Stimulated activated CD8-positive, alpha-beta memory T cell treated with anti-CD3 and anti-CD28 coated beads, Interleukin-2, amount 100 ng/mL, for 48 hours (primary cell): Measurements from ENCODE around the gene NEO1.
"Not testable (repeated sequence)": the region's sequence is repeated elsewhere in the genome, so short reads cannot be mapped to it uniquely, and the experiment has no call there.

Experiments
- DNase-seq, 2 donors: peaks; one replicate each; pipeline ENCODE4 v3.0.0-alpha.2; 2020; ENCODE audit warnings: low read depth in 2 of 2

The NEO1 gene

DNA sequence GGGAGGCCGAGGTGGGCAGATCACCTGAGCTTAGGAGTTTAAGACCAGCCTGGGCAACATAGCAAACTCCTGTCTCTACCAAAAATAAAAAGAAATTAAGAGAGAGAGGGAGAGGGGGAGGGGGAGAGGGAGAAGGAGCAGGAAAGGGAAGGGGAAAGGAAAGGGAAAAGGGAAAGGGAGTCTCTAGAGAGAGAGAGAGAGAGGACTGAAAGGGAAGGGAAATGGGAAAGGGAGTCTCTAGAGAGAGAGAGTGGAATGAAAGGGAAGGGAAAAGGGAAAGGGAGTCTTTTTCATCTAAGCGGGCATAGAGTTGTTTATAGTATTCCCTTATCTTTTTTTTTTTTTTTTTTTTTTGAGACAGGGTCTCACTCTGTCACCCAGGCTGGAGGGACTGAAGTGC lies 148.1 kb downstream of the NEO1 start:
- no peak for DNase-seq

DNA sequence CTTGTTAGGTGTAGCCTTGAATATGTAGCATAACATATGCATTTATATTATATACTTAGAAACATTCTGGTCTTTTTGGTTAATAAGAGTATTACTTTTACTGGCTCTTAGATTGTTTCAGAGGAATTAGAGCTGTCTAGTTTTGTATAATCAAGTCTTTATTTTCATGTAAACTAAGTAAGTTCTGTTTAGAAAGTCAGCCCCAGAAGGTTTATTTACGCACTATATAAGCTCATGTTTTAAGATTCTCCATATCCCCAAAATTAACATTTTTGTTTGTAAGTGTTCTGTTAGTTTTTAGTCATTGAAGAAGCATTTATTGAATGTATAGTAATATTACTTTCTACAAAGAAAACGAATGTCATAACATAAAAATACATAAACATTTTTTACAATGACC lies 158.4 kb downstream of the NEO1 start:
- DNase-seq = no peak

DNA sequence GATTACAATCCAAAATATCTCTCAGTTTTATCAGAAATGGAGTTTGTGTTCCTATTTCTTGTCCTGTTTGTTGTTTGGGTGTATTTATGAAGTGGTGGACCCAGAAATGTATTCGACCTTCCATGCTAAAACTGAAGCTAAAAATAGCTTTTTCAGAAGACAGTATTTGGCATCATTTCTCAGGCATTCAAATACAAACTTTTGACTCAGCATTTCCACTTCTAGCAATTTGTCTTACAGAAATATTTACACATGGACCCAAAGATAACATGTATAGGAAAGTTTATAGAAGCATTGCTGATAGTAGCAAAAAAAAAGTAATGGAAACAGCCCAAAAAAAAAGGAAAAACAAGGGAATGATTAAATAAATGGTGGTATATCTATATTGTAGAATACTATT lies 160.2 kb downstream of the NEO1 start:
- no peak for DNase-seq

DNA sequence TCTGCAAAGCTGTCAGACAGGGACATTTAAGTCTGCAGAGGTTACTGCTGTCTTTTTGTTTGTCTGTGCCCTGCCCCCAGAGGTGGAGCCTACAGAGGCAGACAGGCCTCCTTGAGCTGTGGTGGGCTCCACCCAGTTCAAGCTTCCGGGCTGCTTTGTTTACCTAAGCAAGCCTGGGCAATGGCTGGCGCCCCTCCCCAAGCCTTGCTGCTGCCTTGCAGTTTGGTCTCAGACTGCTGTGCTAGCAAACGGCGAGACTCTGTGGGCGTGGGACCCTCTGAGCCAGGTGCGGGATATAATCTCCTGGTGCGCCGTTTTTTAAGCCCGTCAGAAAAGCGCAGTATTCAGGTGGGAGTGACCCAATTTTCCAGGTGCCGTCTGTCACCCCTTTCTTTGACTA lies 169.2 kb downstream of the NEO1 start:
- DNase-seq = not testable (repeated sequence)

DNA sequence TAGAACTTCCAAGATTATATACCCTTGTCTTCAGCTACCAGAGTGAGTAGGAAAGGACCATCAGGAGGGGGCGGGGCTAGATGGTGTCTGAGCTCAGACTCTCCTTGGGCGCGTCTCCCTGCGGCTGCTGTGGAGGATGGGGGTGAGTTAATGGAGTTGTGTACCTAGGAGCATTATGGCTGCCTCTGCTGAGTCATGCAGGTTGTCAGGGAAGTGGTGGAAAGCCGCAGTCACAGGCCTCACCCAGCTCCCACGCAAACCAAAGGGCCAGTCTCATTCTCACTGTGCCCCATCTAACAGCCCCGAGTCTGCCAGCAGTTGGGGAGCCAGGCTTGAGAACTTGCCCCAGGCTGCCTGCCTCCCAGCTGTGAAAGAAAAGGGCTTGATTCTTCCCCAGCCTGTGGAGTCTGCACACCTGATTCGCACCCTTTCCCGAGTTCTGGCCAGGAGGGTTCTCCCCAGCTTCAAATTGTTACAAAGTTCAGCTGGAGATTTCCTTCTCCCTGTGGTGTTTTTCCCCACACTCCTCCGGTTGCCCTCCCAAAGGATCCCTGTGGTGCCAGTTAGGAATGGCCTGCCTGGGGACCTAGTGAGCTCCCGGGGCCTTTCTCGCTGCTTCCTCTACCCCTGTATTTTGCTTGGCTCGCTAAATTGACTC lies 173.2 kb downstream of the NEO1 start:
- peak; percentile 12 to 13 for DNase-seq

DNA sequence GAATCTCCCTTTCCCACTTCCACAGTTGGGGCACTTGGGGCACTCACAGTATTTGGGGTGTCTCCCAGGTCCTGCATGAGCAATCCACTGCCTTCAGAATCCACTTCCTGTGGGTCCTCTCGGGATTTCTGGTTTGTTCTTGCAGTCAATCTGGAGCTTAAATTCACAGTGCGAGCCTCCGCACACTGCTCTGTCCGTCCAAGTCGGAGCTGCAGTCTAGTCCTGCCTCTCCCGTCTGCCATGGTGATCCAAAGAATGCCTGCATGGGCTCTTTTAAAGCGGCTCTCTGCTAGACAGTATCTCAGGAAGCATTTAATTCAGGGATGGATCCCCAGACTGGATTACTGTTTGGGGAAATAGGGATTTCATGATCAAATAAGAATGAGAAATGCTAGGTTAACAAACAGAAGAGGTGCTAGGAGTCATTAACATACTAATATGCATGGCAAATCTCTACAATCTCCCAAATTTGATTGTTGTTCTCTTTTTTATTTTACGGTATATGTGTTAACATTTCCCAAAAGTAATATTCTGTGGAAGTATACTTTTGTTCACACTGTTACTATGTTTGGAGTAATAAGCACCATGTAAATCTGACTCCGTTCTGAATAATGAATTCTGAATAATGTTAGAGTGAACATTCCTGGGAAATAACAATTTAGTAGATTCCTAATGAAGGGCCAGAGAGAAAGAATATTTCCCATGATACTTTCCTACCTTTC lies 174.0 kb downstream of the NEO1 start:
- DNase-seq = no peak

DNA sequence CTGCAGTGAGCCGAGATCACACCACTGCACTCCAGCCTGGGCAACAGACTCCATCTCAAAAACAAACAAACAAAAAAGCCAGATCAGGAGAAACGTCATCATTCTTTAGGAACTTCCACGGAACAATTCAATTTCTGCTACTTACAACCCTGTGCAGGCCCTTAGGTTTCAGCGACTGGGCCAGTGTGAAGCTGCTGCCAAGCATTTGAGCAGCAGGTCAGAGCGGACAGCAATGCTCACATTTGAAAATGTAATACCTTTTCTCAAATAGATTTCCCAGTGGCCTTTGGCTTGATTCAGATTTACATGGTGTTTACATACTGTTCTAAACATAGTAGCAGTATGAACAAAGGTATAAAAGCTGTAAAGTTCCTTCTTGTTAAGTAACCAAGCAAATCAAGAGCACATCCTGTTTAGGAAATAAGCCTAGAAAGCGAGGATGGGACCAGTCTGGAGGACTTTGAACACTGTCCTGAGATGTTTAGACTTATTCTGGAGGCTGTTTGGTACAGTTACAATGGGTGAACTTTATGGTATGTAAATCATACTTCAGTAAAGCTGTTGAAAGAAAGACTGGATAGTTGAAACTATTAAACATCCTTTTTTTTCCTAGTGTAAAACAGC lies 175.3 kb downstream of the NEO1 start:
- DNase-seq = no peak

DNA sequence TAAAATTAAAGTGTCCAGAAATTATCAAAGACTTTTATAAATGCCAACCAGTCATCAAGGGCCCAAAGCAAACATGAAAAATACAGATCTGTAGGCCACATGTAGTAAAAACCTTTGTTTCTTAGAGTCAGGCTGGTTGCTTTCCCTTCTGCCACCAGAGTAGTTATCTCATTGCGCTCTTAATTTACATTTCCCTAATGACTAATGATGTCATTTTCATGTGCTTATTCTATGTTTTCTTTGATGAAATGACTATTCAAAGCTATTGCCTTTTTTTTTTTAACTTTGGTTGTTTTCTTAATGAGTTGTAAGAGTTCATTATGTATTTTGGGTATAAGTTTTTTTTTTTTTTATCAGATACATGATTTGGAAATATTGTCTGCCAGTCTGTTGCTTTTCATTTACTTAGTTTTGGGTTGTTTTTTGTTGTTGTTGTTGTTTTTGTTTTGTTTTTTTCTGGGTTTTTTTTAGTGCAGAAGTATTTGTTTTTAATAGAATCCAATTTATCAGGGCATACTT lies 175.9 kb downstream of the NEO1 start:
- DNase-seq = no peak

DNA sequence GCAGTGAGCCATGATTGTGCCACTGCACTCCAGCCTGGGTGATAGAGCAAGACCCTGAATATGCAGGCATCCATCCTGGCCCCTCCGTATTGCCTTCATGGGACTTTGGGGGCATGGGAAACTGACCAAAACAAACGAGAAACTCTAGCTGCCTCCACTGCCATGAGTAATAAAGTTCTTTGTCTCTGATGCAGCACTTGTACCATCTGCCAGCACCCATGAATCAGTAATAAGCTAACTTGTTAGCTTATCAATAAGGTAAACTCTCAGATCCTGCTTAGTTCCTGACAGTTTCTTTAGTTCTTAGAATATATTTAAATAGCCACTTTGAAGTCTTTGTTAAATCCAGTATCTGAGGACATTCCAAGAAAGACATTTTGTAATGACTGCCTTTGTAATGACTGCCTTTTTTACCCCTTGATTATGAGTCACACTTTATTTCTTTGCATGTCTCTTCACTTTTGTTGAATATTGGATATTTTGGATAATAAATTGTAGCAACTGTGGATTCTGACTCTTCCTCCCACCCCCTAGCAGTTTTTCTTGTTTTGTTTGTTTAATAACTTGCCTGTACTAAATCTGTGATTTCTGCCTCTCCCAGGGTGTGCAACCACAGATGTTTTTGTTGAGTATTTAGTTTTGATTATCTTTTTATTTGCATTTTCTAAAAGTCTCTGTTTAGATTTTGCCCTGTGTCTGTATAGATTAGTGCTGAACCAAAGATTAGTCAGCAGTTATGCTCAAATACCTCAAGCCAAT lies 179.6 kb downstream of the NEO1 start:
- DNase-seq = no peak

DNA sequence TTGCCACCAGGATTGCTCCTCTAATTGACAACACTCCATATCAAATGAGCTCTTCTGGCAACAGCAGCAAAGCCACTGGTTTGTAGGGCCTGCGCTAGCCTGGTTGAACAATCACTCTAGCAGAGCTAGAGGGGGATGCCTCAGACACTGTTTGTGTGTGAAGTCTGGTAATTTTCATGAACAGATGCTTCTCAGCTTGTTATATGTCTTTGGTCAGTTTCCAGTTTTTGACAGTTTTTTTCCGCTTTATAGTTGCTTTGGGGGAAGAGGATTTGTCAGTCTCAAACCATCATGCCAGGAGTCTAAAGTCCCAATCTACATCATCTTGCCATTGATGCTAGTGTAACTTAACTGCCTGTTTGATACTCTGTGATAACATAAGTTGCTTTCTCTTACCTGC lies 180.5 kb downstream of the NEO1 start:
- DNase-seq = no peak

DNA sequence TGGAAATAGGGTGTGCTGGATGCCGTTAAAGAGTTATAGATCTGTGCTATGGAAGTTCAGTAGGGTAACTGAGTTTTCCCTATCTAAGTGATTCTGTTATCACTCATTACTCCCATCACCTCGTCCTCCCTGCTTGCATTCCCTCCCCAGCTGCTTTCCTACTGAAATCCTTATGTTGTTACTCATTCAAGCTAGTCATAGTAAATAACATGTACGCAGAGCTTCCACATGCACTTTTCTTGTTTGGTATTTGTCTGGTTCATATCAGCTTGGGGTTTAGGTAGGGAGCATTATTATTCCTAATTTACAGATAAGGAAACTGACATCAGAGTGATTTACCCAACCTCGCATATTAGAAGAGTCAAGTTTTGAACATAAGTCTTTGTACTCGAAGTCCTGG lies 181.4 kb downstream of the NEO1 start:
- no peak for DNase-seq

DNA sequence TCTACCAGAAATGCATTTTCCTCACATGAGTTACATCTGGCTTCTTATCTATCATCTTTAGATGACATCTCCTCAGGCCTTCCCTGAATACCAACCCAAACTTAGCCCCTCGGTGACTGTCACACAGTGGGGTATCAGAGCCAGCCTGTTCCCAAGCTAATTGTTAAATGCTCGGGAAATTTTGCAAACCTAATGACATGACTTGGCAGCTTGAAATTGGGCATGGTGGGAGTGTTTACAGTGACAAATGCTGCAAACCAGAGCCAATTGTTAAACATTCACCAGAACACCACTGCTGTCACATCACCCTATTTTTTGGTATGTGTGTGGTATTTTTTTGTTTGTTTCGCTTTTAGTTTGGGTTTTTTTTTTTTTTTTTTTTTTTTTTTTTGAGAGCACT lies 185.6 kb downstream of the NEO1 start:
- no peak for DNase-seq

DNA sequence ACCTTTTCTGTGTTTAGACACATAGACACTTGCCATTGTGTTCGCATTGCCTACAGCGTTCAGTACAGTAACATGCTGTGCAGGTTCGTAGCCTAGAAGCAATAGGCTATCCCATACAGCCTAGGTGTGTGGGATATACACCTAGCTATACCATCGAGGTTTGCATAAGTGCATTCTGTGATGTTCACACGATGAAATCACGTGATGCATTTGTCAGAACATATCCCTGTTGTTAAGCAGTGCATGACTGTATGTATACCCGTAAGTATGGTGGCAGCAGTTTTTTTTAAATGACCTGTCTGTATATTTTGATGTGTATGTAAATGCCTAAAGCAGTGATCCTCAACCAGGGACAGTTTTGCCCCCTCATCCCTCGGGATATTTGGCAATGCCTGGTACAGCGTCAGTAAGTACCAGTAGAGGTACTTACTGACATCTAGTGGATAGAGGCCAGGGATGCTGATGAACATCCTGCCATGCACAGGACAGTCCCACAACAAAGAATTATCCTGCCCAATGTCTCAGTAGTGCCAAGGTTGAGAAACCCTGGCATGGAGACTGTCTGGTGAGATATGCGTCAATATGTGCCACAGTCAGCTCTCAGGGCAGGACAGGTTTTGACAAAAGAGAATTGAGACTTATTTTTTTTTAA lies 187.4 kb downstream of the NEO1 start:
- DNase-seq = no peak

DNA sequence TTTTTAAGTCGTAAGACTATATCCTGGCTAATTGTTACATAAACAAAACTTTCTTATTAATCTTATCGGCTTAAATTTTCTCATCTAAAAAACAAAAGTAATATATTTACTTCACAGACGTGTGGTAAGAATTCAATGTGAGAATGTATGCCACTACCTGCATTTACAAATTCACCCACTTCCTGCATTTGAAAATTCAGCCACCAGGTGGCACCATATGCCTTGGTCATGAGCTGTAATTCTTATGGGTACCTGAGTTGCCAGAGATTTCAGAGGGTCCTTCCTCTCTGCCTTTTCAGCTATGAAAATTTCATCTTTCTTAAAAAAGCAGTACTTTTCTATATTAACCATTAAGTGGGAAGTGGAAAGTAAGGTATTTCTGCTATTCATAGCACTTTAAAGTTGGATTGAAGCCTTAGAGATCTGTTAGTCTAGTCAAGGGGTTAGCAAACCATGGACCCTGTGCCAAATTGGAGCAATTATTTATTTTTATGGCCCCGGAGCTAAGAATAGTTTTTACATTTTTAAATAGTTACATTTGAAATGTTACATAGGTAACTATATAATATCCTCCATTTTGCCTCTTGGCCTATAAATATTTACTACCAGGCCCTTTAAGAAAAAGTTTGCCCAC lies 188.7 kb downstream of the NEO1 start:
- peak; percentile 44 to 56 for DNase-seq

DNA sequence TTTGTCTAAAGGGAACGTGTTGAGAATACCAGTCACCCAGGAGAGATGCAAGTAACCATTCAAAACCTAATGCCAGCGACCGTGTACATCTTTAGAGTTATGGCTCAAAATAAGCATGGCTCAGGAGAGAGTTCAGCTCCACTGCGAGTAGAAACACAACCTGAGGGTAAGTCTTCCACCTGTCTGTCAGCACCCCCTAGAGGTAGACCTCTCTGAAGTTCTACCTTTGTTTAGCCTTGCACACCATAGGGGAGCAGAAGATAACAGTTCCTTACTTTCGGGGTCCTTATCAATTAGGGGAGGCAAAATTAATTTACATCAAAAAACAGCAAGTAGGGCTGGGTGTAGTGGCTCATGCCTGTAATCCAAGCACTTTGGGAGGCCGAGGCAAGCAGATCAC lies 192.1 kb downstream of the NEO1 start:
- DNase-seq = no peak

DNA sequence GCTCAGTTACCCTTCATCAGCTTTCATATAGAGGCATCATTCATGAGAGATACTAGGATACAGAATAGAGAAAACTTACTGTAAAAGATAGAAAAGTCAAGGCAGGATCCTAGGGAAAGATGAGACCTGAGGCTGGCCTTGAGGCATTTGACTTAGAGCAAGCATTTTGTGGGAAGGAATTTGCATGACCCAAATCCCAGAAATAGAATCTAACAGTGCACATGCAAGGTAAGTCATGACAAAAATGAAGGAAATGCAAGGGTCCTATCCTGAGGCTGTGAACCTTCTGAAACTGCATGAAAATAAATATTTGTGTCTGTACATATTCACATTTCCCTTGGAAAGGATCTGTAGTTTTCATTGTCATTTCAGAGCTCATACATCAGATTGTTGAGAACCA lies 194.2 kb downstream of the NEO1 start:
- DNase-seq = no peak

DNA sequence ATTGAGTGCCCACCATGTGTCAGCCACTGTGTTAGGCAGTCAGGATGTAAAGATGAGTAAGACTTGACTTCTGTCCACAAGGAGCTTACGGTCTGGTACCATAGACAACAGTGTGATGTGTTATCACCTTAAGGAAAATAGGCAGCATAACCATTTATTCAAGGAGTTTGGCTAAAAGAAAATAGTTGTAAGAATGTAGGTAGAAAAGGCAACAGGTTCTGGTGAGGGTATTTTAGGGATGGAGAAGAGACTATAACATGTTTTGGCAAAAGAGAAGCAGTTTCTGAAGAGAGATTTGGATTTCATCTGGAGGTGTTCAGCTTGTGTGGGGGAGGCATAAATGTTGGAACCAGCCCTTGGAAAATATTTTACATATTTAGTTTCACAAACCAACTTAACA lies 194.6 kb downstream of the NEO1 start:
- DNase-seq = no peak

DNA sequence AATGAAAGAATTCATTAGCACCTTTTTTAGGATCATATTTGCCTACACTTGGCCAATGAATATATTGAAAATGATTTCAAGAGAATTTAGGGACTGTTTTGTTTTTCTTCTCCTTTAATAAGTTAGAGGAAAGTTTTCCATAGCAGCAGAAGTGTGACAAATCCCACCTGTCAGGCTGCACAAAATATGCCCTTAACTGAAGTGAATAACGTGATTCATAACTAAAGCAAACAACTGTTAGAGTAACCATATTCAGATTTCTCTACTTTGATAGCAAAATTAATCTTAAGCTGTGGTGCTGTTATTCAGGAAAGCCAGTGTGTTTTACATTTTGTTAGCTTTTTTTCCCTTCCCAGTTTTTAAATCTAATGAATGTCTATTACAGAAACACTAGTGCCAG lies 195.1 kb downstream of the NEO1 start:
- no peak for DNase-seq

DNA sequence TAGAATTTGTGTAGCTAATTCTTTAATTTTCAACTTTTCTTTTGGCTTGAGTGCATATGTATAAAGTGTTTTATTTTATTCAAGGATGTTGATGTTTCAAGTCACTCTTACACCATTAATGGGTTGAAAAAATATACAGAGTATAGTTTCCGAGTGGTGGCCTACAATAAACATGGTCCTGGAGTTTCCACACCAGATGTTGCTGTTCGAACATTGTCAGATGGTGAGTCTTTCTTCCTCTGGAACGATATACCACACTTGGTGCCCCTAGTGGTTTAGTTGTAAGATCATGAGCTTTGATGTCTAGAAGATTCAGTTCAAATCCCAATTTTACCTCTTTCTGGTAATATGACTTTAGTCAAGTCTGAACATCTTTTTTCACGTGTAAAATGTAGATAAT lies 197.2 kb downstream of the NEO1 start:
- no peak for DNase-seq

DNA sequence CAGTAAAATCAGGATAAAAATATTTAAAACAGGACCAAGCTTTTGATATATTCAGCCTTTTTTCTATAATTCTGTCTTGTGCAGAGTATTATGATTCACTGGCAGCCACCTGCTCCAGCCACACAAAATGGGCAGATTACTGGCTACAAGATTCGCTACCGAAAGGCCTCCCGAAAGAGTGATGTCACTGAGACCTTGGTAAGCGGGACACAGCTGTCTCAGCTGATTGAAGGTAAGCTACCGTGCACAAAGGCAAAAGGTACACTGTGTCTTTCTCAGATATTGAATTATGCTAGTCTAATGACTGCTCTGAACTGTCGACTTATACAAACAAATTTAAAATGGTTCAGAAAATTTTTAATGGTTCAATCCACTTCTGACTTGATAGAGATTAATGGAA lies 202.3 kb downstream of the NEO1 start:
- no peak for DNase-seq
